ENCODE data around the gene COPRS.

The COPRS gene

DNA sequence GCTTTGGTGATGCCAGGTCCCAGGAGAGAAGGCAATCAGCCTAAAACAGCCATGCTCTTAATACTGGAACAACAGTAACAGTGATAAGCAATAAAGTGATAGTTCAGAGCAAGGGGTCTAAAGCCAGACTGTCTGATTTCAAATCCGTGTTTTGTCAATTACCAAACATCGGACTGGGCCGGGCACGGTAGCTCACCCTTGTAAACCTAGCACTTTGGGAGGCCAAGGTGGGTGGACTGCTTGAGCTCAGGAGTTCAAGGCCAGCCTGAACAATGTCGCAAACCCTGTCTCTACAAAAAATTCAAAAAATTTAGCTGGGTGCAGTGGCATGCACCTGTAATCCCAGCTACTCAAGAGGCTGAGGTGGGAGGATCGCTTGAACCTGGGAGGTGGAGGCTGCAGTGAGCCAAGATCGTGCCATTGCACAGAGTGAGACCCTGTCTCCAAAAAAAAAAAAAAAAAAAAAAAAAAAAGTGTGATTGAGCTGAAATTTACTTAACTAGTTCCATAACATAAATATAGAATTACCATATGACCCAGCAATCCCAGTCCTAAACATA lies 5.1 kb downstream of the COPRS start:
- no peak for TF ChIP-seq CTCF (IDR thresholded peaks at IDR 0.05; ENCODE audit: borderline replicate concordance, insufficient read depth, low read depth, low read length)
- no peak overlapping the region for H3K4me3 ChIP-seq (ENCODE audit: low read depth, low read length)

DNA sequence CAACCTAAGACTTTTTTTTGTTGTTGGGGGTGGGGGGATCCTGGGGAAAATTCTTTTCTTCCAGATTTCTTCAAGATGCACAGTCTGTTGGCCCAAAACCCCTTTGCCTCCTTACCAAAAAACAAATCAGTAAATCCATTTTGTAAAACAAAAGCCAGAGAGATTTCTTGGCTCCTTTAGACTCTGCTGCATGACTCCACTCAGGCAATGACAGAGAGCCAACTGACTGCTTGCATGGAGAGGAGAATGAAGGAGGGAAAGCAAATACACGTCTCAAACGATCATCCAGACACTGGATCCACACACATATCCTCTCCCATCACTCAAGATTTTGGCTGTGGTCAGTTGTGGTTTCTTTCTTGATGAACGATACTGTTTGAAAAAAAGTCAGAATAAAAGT lies 13.8 kb downstream of the COPRS start:
- H3K4me3 ChIP-seq (ENCODE audit: low read depth, low read length) = no peak overlapping the region
- TF ChIP-seq CTCF (IDR thresholded peaks at IDR 0.05; ENCODE audit: borderline replicate concordance, insufficient read depth, low read depth, low read length) = no peak

GRCh38 chr17:31843070-31843745 lies 15.8 kb downstream of the COPRS start:
- no peak for TF ChIP-seq CTCF (IDR thresholded peaks at IDR 0.05; ENCODE audit: borderline replicate concordance, insufficient read depth, low read depth, low read length)
- H3K4me3 ChIP-seq (ENCODE audit: low read depth, low read length) = no peak overlapping the region

DNA sequence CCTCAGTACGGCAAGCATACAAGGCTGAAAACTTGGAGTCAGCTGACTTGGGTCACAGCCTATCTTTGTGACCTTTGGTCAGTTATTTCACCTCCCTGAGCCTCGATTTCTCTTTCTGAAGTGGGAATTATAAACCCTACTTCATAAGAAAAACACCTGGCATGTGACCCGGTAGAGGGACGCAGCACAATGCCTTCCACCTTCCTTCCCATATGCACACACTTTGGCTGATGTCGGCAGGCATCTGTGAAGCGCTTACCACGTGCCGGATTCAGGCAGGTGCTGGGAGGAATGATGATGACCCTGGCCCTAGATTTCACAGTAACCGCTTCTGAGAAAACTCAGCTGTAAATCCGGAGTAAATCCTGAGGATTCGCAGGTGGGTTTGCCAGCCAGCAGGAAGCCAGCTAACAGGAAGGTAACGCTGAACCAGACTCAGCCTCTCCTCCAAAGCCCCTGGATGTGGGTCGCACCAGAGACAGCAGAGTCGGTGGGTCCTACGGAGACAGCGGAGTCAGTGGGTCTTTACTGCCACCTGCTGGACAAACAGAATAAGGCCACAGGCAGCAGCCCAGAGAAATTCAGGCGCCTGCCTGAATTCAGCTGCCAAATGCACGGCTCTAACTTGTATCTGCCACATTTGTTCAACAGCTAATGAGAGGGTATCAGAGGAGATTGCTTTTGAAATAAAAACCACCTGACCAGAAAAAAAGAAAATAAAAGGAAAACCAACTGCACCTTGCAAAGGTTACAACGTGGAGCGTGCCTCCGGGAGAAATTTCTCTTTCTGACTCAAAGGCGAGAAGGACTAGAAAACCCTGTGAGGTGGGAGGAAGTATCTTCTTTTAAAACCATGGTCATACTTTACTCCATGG lies 16.6 kb downstream of the COPRS start:
- peak; percentile 86 for TF ChIP-seq CTCF (IDR thresholded peaks at IDR 0.05; ENCODE audit: borderline replicate concordance, insufficient read depth, low read depth, low read length)
- no peak overlapping the region for H3K4me3 ChIP-seq (ENCODE audit: low read depth, low read length)

DNA sequence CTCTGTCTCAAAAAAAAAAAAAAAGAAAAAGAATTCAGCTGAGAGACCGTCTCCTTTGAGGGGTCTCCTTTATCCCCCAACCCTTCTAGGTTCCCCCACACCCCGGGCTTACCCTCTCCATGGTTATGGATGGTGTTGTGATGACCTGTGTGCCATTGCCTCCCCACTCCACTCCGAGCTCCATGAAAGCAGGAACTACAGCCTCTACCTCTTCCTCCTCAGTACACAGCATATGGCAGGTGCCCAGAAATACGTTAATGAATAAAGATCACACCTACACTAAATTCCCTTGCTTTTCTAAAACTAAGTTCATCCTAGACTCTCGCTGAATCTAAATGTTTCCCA lies 17.2 kb downstream of the COPRS start:
- no peak overlapping the region for H3K4me3 ChIP-seq (ENCODE audit: low read depth, low read length)
- no peak for TF ChIP-seq CTCF (IDR thresholded peaks at IDR 0.05; ENCODE audit: borderline replicate concordance, insufficient read depth, low read depth, low read length)

- no peak overlapping the region for H3K4me3 ChIP-seq (ENCODE audit: low read depth, low read length)
- TF ChIP-seq CTCF (IDR thresholded peaks at IDR 0.05; ENCODE audit: borderline replicate concordance, insufficient read depth, low read depth, low read length) = no peak
Observed at GRCh38 chr17:31838636-31839225, 20.3 kb downstream of the COPRS start.
